HL-60/S4 treated with phorbol 12-myristate 13-acetate at 8.2 ng/mL for 4 days and 3 days (cell line): Measurements from ENCODE around the gene CACNA1I.
"Not testable (repeated sequence)": the region's sequence is repeated elsewhere in the genome, so short reads cannot be mapped to it uniquely, and the experiment has no call there.

Source experiments
- in situ Hi-C: fragments of 300-500 bp; cut with MboI; formaldehyde crosslinking; loops from 2 replicates; pipeline ENCODE4 v1.15.0; 2022; ENCODE audit warnings: low sequenced_read_pairs

The CACNA1I gene

DNA sequence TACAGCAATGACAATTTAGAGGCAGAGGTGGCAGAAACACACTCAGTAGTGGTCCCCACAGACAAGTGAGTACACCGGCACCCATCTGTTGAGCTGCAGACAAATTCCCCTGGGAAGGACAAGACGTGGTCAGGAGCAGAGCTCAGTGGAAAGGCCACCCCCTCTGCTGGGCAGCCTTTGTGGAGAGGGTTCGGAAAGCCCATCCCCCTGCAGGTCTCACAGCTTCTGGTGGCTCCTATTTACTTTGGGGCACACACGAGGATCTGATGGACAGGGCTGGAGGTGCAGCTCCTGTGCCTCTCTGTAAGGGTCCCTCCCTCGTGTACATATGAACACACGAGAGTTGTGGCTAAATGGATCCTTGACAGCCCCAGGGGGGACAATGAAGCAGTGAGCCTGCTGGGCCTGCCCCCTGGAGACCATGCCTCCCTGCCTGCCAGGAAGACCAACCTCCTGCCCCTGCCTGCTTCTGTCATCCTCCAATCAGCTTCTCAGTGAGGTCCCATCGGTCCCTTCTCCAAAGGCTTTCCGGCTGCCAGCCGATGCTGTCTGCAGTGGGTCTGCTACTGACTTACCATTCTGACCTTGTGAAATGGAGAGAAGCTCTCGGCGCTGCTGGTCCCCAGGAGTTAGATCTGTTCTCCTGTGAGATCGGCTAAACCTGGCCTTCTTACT is 161.5 kb downstream of the CACNA1I start:
- in situ Hi-C loops, result no loop called here

DNA sequence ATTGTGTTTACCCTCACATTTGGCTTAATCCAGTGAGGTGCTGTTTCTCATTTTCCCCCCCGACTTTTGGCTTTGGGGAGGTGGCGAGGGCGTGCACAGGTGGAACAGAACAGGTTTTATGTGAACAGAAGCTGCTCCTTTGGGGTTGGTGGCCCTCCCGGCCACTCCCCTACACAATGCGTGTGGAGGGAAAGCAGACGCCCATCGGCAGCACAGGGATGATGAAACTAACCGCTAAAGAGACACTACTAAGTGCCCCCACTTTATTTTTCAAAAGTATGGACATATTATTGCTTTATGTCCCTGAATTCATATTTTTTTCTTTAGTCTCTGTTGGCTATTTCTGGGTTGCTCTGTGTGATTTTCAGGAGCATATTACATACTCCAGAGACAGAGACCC is 162.1 kb downstream of the CACNA1I start:
- in situ Hi-C loops, result no loop called here

DNA sequence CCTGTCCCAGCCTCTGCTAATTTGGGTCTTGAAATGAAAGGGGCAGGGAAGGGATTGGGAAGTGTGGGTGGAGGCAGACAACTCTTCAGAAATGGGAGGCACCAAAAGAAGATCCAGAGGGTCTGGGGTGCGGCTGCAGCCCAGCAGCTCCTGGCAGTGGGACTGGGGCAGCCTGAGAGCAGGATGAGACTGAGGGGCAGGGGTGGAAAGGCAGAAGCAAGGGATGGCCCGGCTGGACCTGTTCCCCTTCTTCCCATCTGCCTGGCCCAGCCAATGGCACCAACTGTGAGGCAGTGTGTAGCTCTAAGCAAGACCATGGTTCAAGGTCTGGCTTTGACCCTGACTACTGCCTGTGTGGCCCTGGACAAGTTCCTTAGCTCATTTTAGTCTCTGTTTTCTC is 162.6 kb downstream of the CACNA1I start:
- in situ Hi-C loops, result no loop called here

DNA sequence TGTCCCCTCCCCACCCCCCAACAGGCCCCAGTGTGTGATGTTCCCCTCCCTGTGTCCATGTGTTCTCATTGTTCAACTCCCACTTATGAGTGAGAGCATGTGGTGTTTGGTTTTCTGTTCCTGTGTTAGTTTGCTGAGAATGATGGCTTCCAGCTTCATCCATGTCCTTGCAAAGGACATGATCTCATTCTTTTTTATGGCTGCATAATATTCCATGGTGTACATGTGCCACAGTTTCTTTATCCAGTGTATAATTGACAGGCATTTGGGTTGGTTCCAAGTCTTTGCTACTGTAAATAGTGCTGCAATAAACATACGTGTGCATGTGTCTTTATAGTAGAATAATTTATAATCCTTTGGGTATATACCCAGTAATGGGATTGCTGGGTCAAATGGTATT is 163.5 kb downstream of the CACNA1I start:
- in situ Hi-C loops, result not testable (repeated sequence)

DNA sequence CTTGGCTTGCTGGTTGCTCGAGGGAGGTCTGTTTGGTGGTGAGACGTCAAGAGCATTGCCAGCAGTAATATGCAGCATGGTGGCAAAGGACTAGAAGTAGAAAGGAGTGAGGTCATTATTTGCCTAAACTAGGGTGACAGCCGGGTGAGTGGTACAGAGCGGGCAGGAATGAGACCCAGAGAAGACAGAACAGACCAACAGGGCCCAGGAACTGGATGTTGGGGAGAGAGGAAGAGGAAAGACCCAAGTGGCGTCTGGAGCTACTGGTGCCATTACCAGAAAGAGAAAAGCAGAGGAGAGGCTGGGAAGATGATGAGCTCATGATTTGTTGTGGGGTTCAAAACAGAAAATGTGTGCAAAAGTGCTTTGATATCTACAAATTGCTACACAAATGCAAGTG is 164.3 kb downstream of the CACNA1I start:
- in situ Hi-C loops, result no loop called here

DNA sequence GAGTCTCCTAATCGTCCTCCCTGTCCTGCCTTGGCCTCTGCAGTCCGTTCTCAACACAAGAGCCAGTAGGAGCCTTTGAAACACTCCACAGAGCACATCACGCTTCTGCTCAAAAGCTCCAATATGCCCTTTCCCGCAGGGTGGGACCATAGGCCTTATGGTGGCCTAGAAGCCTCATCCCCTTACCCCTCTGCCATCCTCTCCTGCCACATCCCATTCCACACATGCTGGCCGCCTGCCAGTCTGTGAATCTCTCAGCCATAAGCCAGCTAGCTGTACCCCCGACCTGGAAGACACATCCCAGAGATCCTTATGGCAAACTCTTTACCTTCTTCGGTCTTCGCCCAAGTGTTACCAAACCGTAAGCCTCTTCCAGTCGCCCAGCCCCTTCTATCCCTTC is 165.2 kb downstream of the CACNA1I start:
- in situ Hi-C loops, result no loop called here

DNA sequence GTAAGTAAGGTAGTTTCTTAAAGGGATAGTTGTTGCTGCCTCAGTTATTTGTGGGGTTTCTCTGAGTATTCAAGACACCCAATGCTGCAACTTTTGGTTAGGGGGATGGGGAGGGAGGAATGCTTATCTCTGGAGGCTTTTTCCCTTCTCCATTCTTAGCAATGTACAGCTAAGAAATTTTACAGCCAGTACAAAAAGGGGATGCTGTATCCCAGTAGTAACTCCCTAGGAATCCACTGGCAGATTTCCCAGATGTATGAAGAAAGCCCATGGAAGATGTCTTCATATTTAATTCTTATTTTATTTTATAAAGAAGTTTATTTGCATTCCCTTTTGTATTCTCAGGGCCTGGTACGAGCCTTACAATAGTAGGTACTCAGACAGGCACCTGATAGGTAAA is 168.2 kb downstream of the CACNA1I start:
- in situ Hi-C loops, result no loop called here
